ENCODE data around the gene RABL2B. TPM values are rescaled to one million over a fixed set of nuclear protein-coding genes. Genes with fewer than 3 reads are reported as not detected.

RABL2B gene
- 11.6 and 13.1 TPM in 2 replicates for total RNA-seq

GRCh38 chr22:50783033-50783879 lies at the start of gene RABL2B:
Gene RABL2B (minus strand): TSS chr22:50783636. CDS start chr22:50782294, 1,342 bp downstream.

GRCh38 chr22:50737728-50738648 lies 45.4 kb downstream of the RABL2B start, which contains the start of gene ACR:
Gene ACR (plus strand): TSS chr22:50738204. CDS start chr22:50738236, 32 bp downstream.

Other genes starting within 250 kb of the RABL2B start
- gene KLHDC7B, start 237.7 kb downstream of the RABL2B start, total RNA-seq: 0.17 TPM in 1 of 2 replicates, not detected in the other
- not detected in 2 replicates for gene SYCE3, start 220.7 kb downstream of the RABL2B start, total RNA-seq
- gene CPT1B, start 205.2 kb downstream of the RABL2B start, total RNA-seq: 0.17 and 1.0 TPM in 2 replicates
- gene CHKB, start 200.8 kb downstream of the RABL2B start, total RNA-seq: 31.8 and 37.3 TPM in 2 replicates
- gene MAPK8IP2, start 182.8 kb downstream of the RABL2B start, total RNA-seq: 0.17 and 0.59 TPM in 2 replicates
- gene ARSA, start 155.5 kb downstream of the RABL2B start, total RNA-seq: 16.6 and 17.4 TPM in 2 replicates
- 0.50 and 0.59 TPM in 2 replicates for gene SHANK3, start 110.8 kb downstream of the RABL2B start, total RNA-seq
- gene ACR, start 45.4 kb downstream of the RABL2B start, total RNA-seq: not detected in 2 replicates

Data from bronchus fibroblast of lung (primary cell).